IPS DF 6.9 (cell line): Measurements from ENCODE around the gene TKT.
"Not testable (repeated sequence)": the region's sequence is repeated elsewhere in the genome, so short reads cannot be mapped to it uniquely, and the experiment has no call there.

ENCODE experiments used
- DNase-seq: peaks from one replicate; pipeline ENCODE4 v3.0.0-alpha.2; 2013; ENCODE audit warnings: low read depth, low spot score
- H3K27ac ChIP-seq: one replicate; pipeline ENCODE4 v1.5.1; 2013; ENCODE audit warnings: low read length, control low read depth
- H3K27me3 ChIP-seq: 2 replicates; pipeline ENCODE4 v1.6.1; 2013; ENCODE audit warnings: mild to moderate bottlenecking, low read length; ENCODE audit not compliant: control insufficient read depth, insufficient read depth
- H3K36me3 ChIP-seq: 2 replicates; pipeline ENCODE4 v1.6.1; 2013; ENCODE audit warnings: low read length; ENCODE audit not compliant: control insufficient read depth, insufficient read depth
- H3K4me1 ChIP-seq: 2 replicates; pipeline ENCODE4 v1.6.1; 2013; ENCODE audit warnings: low read length; ENCODE audit not compliant: control insufficient read depth, insufficient read depth
- H3K4me3 ChIP-seq: 2 replicates; pipeline ENCODE4 v1.5.1; 2013; ENCODE audit warnings: mild to moderate bottlenecking, low read length
- H3K9me3 ChIP-seq: 2 replicates; pipeline ENCODE4 v1.6.1; 2013; ENCODE audit warnings: low read length, inconsistent platforms; ENCODE audit not compliant: control insufficient read depth, insufficient read depth
- WGBS: extraction: QIAGEN DNeasy Blood & Tissue Kit; methylation state at CpG from one replicate; pipeline ENCODE4 v1.1.7; 2013; ENCODE audit warnings: mixed read lengths, missing lambda C conversion rate; ENCODE audit not compliant: insufficient read length, insufficient coverage; 5-methylcytosine and 5-hydroxymethylcytosine counted together

Gene TKT, protein sequence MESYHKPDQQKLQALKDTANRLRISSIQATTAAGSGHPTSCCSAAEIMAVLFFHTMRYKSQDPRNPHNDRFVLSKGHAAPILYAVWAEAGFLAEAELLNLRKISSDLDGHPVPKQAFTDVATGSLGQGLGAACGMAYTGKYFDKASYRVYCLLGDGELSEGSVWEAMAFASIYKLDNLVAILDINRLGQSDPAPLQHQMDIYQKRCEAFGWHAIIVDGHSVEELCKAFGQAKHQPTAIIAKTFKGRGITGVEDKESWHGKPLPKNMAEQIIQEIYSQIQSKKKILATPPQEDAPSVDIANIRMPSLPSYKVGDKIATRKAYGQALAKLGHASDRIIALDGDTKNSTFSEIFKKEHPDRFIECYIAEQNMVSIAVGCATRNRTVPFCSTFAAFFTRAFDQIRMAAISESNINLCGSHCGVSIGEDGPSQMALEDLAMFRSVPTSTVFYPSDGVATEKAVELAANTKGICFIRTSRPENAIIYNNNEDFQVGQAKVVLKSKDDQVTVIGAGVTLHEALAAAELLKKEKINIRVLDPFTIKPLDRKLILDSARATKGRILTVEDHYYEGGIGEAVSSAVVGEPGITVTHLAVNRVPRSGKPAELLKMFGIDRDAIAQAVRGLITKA

DNA sequence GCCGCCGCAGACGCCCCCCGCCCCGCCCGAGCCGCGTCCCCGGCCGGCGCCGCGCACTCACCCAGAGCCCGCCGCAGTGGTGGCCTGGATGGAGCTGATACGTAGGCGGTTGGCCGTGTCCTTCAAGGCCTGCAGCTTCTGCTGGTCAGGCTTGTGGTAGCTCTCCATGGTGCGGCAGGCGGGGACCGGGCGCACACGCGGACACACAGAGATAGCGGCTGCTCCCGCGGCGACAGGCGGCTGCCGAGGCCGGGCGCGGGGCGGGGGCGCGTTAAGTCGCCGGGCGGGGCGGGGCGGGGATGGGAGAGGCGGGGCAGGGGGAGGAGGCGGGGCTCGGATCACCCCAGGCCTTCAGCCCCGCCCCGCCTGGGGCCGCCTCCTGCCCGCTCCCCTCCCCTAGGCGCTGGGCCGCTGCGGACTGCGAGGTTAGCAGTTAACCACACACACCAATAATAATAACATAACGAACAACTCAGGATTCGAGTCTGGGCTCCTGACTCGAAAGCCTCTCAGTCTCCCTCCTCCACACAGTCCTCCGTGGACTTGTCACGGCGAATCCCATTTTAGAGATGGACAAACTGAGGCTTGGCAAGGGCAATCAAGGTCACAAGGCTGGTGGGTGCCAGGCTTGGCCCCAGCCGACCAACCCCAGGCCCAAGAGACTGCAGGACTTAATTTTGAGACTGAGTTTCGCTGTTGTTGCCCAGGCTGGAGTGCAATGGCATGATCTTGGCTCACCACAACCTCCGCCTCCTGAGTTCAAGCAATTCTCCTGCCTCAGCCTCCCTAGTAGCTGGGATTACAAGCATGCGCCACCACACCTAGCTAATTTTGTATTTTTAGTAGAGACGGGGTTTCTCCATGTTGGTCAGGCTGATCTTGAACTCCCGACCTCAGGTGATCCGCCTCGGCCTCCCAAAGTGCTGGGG is at the start of gene TKT:
TKT (minus strand) TSS at position 248 of the 929 bp plus-strand sequence; CDS start at position 168, 80 bp downstream.
- no peaks in the 10 kb centered on the region for H3K36me3 ChIP-seq
- H3K9me3 ChIP-seq: no peaks in the 10 kb centered on the region
- H3K27me3 ChIP-seq: no peaks in the 10 kb centered on the region
- no peak for DNase-seq
- H3K27ac ChIP-seq: no peak within 1 kb of the TSS
- no CpG with 5 or more reads among the region's 66 CpGs for WGBS
- H3K4me1 ChIP-seq: peaks cover 13% of the 10 kb centered on the region
- peak within 1 kb of the TSS; percentile 88 for H3K4me3 ChIP-seq

DNA sequence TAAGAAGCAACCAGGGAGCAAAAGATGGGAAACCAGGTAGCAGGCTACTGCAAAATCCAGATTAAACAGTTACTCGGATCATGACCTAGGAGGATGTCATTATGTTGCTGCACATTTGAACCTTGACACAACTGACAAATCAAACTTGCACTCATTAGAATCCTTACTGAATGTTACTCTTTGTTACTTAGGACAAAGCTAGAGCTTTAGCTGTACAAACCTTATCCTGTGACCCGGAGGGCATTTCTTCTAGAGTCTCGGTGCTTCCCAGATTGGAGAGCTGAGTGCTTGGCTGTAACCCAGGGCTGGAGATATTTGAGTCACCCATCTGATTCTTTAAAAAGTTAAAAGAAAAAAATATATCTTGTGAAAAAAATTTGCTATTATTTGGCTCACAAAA is 48.1 kb upstream of the TKT start:
- Histone ChIP-seq H3K36me3 (no peaks in the 10 kb centered on the region; the same call in 1 of the 2 replicates), H3K27ac (no peak overlapping the region), H3K4me3 (no peak overlapping the region), H3K9me3 (no peaks in the 10 kb centered on the region), H3K4me1 (no peaks in the 10 kb centered on the region), H3K27me3 (no peaks in the 10 kb centered on the region)
- no CpG with 5 or more reads among the region's 3 CpGs for WGBS
- DNase-seq: no peak

- no peaks in the 10 kb centered on the region for H3K4me1 ChIP-seq
- no peak for DNase-seq
- no peaks in the 10 kb centered on the region for H3K27me3 ChIP-seq
- no CpG with 5 or more reads among the region's 3 CpGs for WGBS
- no peaks in the 10 kb centered on the region for H3K9me3 ChIP-seq
- no peak overlapping the region for H3K4me3 ChIP-seq
- no peak overlapping the region for H3K27ac ChIP-seq
- H3K36me3 ChIP-seq: no peaks in the 10 kb centered on the region; the same call in 1 of the 2 replicates
These were observed 47.7 kb upstream of the TKT start for GRCh38 chr3:53303549-53303948.

GRCh38 chr3:53300826-53301225 is 45.0 kb upstream of the TKT start:
- no CpG with 5 or more reads among the region's 3 CpGs for WGBS
- no peaks in the 10 kb centered on the region for H3K9me3 ChIP-seq
- no peak overlapping the region for H3K4me3 ChIP-seq
- H3K36me3 ChIP-seq: no peaks in the 10 kb centered on the region; the same call in 1 of the 2 replicates
- DNase-seq: no peak
- no peak overlapping the region for H3K27ac ChIP-seq
- no peaks in the 10 kb centered on the region for H3K27me3 ChIP-seq
- H3K4me1 ChIP-seq: no peaks in the 10 kb centered on the region

GRCh38 chr3:53299611-53300023 is 43.8 kb upstream of the TKT start:
- not testable (repeated sequence) for DNase-seq

GRCh38 chr3:53295410-53295809 is 39.6 kb upstream of the TKT start:
- WGBS: no CpG with 5 or more reads among the region's 1 CpG
- Histone ChIP-seq H3K27ac (no peak overlapping the region), H3K4me3 (no peak overlapping the region), H3K9me3 (no peaks in the 10 kb centered on the region), H3K4me1 (0 out of 2 replicates have a peak, but pooled peaks cover 1% of the 10 kb centered on the region), H3K27me3 (no peaks in the 10 kb centered on the region), H3K36me3 (peaks cover 5% of the 10 kb centered on the region)
- DNase-seq: no peak

More at GRCh38 chr3:53299611-53300023, 43.8 kb upstream of the TKT start:
- H3K27me3 ChIP-seq, H3K4me3 ChIP-seq, H3K4me1 ChIP-seq, H3K9me3 ChIP-seq, H3K36me3 ChIP-seq, H3K27ac ChIP-seq: not testable (repeated sequence)
- WGBS: no CpG with 5 or more reads among the region's 5 CpGs

DNA sequence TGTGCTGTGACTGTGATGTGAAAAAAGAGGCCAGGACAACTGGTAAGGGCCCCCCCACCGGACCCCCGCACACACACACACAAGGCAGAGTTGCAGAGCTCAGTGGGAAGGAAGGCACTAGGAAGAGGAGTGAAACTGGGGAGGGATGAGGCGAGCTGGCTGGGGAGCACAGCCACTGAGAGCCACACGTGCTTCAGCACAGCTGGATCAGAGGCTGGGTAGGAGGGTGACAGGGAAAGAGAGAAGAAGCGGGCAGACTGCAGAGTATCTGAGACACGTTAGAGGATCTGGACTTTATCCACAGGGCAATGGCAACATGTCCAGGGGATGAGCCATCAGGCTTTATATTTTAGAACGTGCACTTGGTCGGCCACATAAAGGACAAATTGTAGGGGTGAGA is 38.0 kb upstream of the TKT start:
- Histone ChIP-seq H3K36me3 (peaks cover 5% of the 10 kb centered on the region), H3K27me3 (no peaks in the 10 kb centered on the region), H3K4me1 (0 out of 2 replicates have a peak, but pooled peaks cover 1% of the 10 kb centered on the region), H3K4me3 (no peak overlapping the region), H3K9me3 (no peaks in the 10 kb centered on the region), H3K27ac (no peak overlapping the region)
- no peak for DNase-seq
- WGBS: no CpG with 5 or more reads among the region's 8 CpGs

DNA sequence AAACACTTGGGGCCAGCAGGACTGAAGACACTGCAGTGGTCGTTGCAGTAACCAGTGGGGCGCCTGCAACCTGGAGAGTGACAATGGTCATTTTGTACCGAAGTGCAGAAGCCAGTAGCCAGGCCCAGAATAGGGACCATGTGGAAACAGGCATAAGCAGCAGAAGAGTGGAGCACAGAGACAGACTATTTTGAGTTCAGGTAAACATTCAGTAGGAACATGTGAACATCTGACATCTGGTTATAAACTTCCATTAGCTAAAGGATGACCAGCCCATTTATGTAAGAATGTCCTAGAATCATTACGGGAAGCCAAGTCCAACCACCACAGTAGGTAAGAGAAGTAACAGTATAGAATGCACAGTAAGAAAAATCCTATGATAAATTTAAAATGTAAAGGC is 32.4 kb upstream of the TKT start:
- DNase-seq: no peak
- no peaks in the 10 kb centered on the region for H3K9me3 ChIP-seq
- H3K27ac ChIP-seq: no peak overlapping the region
- no peaks in the 10 kb centered on the region for H3K27me3 ChIP-seq
- no peak overlapping the region for H3K4me3 ChIP-seq
- WGBS: no CpG with 5 or more reads among the region's 4 CpGs
- H3K4me1 ChIP-seq: peaks cover 2% of the 10 kb centered on the region; the same call in 1 of the 2 replicates
- H3K36me3 ChIP-seq: peaks cover 5% of the 10 kb centered on the region

DNA sequence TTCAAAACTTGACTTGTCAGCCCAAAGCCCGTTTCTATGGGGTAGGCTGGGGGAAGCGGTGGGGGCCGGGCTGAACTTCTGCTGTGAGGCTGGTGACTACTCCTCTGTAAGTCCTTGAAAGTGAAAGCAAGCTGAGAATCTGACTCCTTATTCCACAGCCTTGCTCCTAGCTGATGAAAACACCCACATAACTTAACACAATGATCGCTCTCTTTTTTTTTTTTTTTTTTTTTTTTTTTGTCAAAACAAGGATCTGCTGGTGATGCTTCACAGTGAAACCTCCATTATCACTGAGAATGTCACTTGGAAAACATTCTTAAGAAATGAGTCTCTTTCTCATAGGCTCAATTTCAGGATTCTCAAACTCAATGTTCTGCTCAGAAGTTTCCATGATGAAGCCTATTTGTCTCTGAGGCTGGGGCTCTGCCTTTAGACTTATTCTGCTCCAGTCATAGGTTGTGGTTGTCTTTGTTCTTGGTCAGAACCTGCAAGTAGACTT is 31.4 kb upstream of the TKT start:
- H3K9me3 ChIP-seq: no peaks in the 10 kb centered on the region
- no peak for DNase-seq
- WGBS: no CpG with 5 or more reads among the region's 4 CpGs
- peak overlapping the region; percentile 17 for H3K27ac ChIP-seq
- H3K27me3 ChIP-seq: no peaks in the 10 kb centered on the region
- H3K4me3 ChIP-seq: no peak overlapping the region
- H3K4me1 ChIP-seq: peaks cover 2% of the 10 kb centered on the region; the same call in 1 of the 2 replicates
- H3K36me3 ChIP-seq: peaks cover 2% of the 10 kb centered on the region

- no peak for DNase-seq
These were observed 30.9 kb upstream of the TKT start for GRCh38 chr3:53286727-53287126.

More at GRCh38 chr3:53286727-53287126, 30.9 kb upstream of the TKT start:
- Histone ChIP-seq H3K36me3 (no peaks in the 10 kb centered on the region), H3K27me3 (no peaks in the 10 kb centered on the region), H3K4me1 (peaks cover 2% of the 10 kb centered on the region; the same call in 1 of the 2 replicates), H3K4me3 (no peak overlapping the region), H3K27ac (no peak overlapping the region), H3K9me3 (no peaks in the 10 kb centered on the region)
- no CpG with 5 or more reads among the region's 1 CpG for WGBS
